Neuronal stem cell (in vitro differentiated cells): Measurements from ENCODE around the gene ERFL.
A peak's percentile ranks its signal among the peaks of the same experiment; 100 is the strongest.

ENCODE experiments used
- DNase-seq: peaks from one replicate; pipeline ENCODE4 v3.0.0-alpha.2; 2013; ENCODE audit warnings: low spot score
- H2AFZ ChIP-seq: one replicate; pipeline ENCODE4 v1.6.1; 2013; ENCODE audit warnings: mild to moderate bottlenecking, low read length, inconsistent platforms
- H2AK5ac ChIP-seq: 2 replicates; pipeline ENCODE4 v1.6.1; 2013; ENCODE audit warnings: low read depth, mild to moderate bottlenecking, inconsistent platforms, low read length, moderate library complexity, mixed read lengths
- H2BK120ac ChIP-seq: 2 replicates; pipeline ENCODE4 v1.6.1; 2013; ENCODE audit warnings: low read depth, mild to moderate bottlenecking, inconsistent platforms, low read length, moderate library complexity, mixed read lengths
- H2BK12ac ChIP-seq: one replicate; pipeline ENCODE4 v1.6.1; 2013; ENCODE audit warnings: low read length, inconsistent platforms
- H2BK15ac ChIP-seq: 2 replicates; pipeline ENCODE4 v1.6.1; 2013; ENCODE audit warnings: mild to moderate bottlenecking, low read length, inconsistent platforms, mixed read lengths
- H2BK5ac ChIP-seq: one replicate; pipeline ENCODE4 v1.6.1; 2013; ENCODE audit warnings: inconsistent platforms, mild to moderate bottlenecking, low read length, moderate library complexity
- H3K14ac ChIP-seq: one replicate; pipeline ENCODE4 v1.6.1; 2013; ENCODE audit warnings: low read length, inconsistent platforms
- H3K18ac ChIP-seq: 2 replicates; pipeline ENCODE4 v1.6.1; 2013; ENCODE audit warnings: low read length, inconsistent platforms
- H3K23ac ChIP-seq: 2 replicates; pipeline ENCODE4 v1.6.1; 2013; ENCODE audit warnings: low read depth, mild to moderate bottlenecking, mixed read lengths, low read length, inconsistent platforms; ENCODE audit not compliant: poor library complexity
- H3K27ac ChIP-seq: replicated peaks from 3 replicates; pipeline ENCODE4 v1.5.1; 2013; ENCODE audit warnings: low read length, inconsistent platforms
- H3K27me3 ChIP-seq, 3 experiments: 2 replicates each; pipeline ENCODE4 v1.6.1; 2013; ENCODE audit warnings: low read length in 3 of 3, mild to moderate bottlenecking in 2 of 3, inconsistent platforms in 1 of 3, low read depth in 1 of 3, mixed read lengths in 1 of 3, moderate library complexity in 1 of 3; ENCODE audit not compliant: control insufficient read depth in 3 of 3, insufficient read depth in 3 of 3
- H3K36me3 ChIP-seq, 2 donors: replicated peaks in 1 of 2; 2 replicates each; pipeline ENCODE4 v1.6.1; 2013; ENCODE audit warnings: low read length in 2 of 2; ENCODE audit not compliant: control insufficient read depth in 2 of 2, insufficient read depth in 2 of 2
- H3K4ac ChIP-seq: 2 replicates; pipeline ENCODE4 v1.6.1; 2013; ENCODE audit warnings: inconsistent platforms, mild to moderate bottlenecking, low read length, moderate library complexity
- H3K4me1 ChIP-seq, 2 donors: 1 replicate in 1 of 2; 2 replicates in 1 of 2; pipeline ENCODE4 v1.6.1; 2013; ENCODE audit warnings: low read length in 2 of 2, low read depth in 1 of 2; ENCODE audit not compliant: control insufficient read depth in 2 of 2, insufficient read depth in 1 of 2
- H3K4me2 ChIP-seq: one replicate; pipeline ENCODE4 v1.6.1; 2013; ENCODE audit warnings: mild to moderate bottlenecking, low read length, inconsistent platforms; ENCODE audit not compliant: insufficient read depth, poor library complexity, severe bottlenecking
- H3K4me3 ChIP-seq, 2 donors: 2 replicates each; pipeline ENCODE4 v1.5.1; 2013; ENCODE audit warnings: low read length in 2 of 2, mild to moderate bottlenecking in 2 of 2, inconsistent platforms in 1 of 2, moderate library complexity in 1 of 2
- H3K79me1 ChIP-seq: one replicate; pipeline ENCODE4 v1.6.1; 2013; ENCODE audit warnings: low read depth, mild to moderate bottlenecking, inconsistent platforms, low read length, moderate library complexity
- H3K9ac ChIP-seq: one replicate; pipeline ENCODE4 v1.6.1; 2013; ENCODE audit warnings: mild to moderate bottlenecking, low read depth, low read length, inconsistent platforms; ENCODE audit not compliant: poor library complexity
- H3K9me3 ChIP-seq, 2 donors: replicated peaks in 1 of 2; 2 replicates each; pipeline versions ENCODE3 to v1.6.1; 2013; ENCODE audit warnings: low read length in 2 of 2, mild to moderate bottlenecking in 2 of 2, inconsistent platforms in 1 of 2, low read depth in 1 of 2, mixed read lengths in 1 of 2, moderate library complexity in 1 of 2; ENCODE audit not compliant: control insufficient read depth in 2 of 2, insufficient read depth in 1 of 2
- H4K8ac ChIP-seq: one replicate; pipeline ENCODE4 v1.6.1; 2013; ENCODE audit warnings: low read depth, mild to moderate bottlenecking, inconsistent platforms, low read length, moderate library complexity
- H4K91ac ChIP-seq: one replicate; pipeline ENCODE4 v1.6.1; 2013; ENCODE audit warnings: low read length, low read depth, mild to moderate bottlenecking, inconsistent platforms; ENCODE audit not compliant: poor library complexity
- WGBS, 2 donors: extraction: QIAGEN DNeasy Blood & Tissue Kit; methylation state at CpG; one replicate each; pipeline ENCODE4 v1.1.7; 2013; ENCODE audit warnings: missing lambda C conversion rate in 2 of 2, mixed read lengths in 1 of 2; ENCODE audit not compliant: insufficient read length in 2 of 2, insufficient replicate concordance in 1 of 2; ENCODE audit errors: extremely low coverage in 2 of 2; 5-methylcytosine and 5-hydroxymethylcytosine counted together

Gene ERFL

DNA sequence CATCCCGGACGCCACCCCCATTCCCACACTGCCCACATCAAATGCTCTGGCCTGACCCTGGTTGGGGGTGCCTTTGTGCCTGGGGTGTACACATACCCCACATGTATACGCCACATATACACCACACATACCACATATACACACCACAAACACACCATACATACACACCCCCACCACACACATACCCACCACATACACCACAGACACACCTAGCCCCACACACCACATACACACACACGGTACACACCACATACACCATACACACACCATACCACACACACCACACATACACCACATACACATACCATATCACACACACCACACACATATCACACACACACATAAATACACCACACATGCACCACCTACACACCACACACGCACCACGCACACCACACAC, 10.2 kb downstream of the ERFL start:
- no peak overlapping the region for H4K91ac ChIP-seq
- H3K4me3 ChIP-seq, result peak overlapping the region in 1 of 2 donors; percentile 12
- H3K4me1 ChIP-seq, result peaks cover 0 to 3% of the 10 kb centered on the region in 2 donors
- peak overlapping the region; percentile 22 for H3K23ac ChIP-seq
- no peak overlapping the region for H2BK12ac ChIP-seq
- no peak overlapping the region for H3K4ac ChIP-seq
- no peak overlapping the region for H2AFZ ChIP-seq
- peaks cover 0 to 6% of the 10 kb centered on the region in 2 donors for H3K36me3 ChIP-seq
- WGBS, 2 donors, result 100% methylated on average over 3 of the region's 6 CpGs; no CpG with 5 or more reads in 1 of the 2 donors
- no peak overlapping the region for H2BK5ac ChIP-seq
- H3K18ac ChIP-seq, result no peak overlapping the region
- H3K9ac ChIP-seq, result peak overlapping the region; percentile 64
- H2BK120ac ChIP-seq, result no peak overlapping the region
- H3K79me1 ChIP-seq, result peaks cover 6% of the 10 kb centered on the region
- H3K27ac ChIP-seq, result no peak overlapping the region
- no peak overlapping the region for H3K4me2 ChIP-seq
- H3K27me3 ChIP-seq, result peaks cover 37 to 98% (median 87%) of the 10 kb centered on the region in 3 experiments
- peak overlapping the region; percentile 73 for H2AK5ac ChIP-seq
- H3K9me3 ChIP-seq, result peaks cover 0 to 25% of the 10 kb centered on the region in 2 donors
- no peak overlapping the region for H4K8ac ChIP-seq
- H2BK15ac ChIP-seq, result no peak overlapping the region
- DNase-seq, result no peak
- H3K14ac ChIP-seq, result peak overlapping the region; percentile 3

DNA sequence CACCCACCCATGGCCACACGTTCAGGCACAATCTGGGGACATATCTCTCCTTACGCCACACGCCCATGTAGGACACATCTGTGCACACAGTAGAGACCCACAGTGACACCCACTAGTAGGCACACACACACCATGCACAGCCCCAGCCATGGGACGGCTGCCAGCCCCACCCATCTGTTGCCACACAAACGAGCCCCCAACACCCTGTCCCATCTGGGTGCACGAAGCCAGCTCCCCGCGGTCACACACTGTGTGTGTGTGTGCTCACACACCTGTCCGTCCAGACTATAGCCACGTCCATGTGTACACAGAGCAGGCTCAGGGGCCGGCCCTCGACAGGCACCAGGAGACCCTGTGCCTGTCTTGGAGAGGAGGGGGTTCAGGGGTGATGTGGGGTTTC, 10.6 kb downstream of the ERFL start:
- no peak for DNase-seq
- peak overlapping the region; percentile 73 for H2AK5ac ChIP-seq
- no peak overlapping the region for H2BK5ac ChIP-seq
- H3K4ac ChIP-seq, result no peak overlapping the region
- no peak overlapping the region for H2AFZ ChIP-seq
- H3K4me1 ChIP-seq, result peaks cover 0 to 3% of the 10 kb centered on the region in 2 donors
- no peak overlapping the region for H3K27ac ChIP-seq
- peaks cover 0 to 23% of the 10 kb centered on the region in 2 donors for H3K9me3 ChIP-seq
- no peak overlapping the region for H3K4me2 ChIP-seq
- H3K27me3 ChIP-seq, result peaks cover 35 to 98% (median 86%) of the 10 kb centered on the region in 3 experiments
- peak overlapping the region; percentile 60 for H3K14ac ChIP-seq
- H2BK15ac ChIP-seq, result no peak overlapping the region
- peak overlapping the region; percentile 42 for H2BK120ac ChIP-seq
- H3K36me3 ChIP-seq, result peaks cover 0 to 6% of the 10 kb centered on the region in 2 donors
- H3K4me3 ChIP-seq, result no peak overlapping the region
- WGBS, 2 donors, result no CpG with 5 or more reads among the region's 12 CpGs
- no peak overlapping the region for H3K23ac ChIP-seq
- no peak overlapping the region for H4K8ac ChIP-seq
- H3K9ac ChIP-seq, result no peak overlapping the region
- H3K79me1 ChIP-seq, result peaks cover 6% of the 10 kb centered on the region
- H3K18ac ChIP-seq, result no peak overlapping the region
- no peak overlapping the region for H2BK12ac ChIP-seq
- H4K91ac ChIP-seq, result no peak overlapping the region

DNA sequence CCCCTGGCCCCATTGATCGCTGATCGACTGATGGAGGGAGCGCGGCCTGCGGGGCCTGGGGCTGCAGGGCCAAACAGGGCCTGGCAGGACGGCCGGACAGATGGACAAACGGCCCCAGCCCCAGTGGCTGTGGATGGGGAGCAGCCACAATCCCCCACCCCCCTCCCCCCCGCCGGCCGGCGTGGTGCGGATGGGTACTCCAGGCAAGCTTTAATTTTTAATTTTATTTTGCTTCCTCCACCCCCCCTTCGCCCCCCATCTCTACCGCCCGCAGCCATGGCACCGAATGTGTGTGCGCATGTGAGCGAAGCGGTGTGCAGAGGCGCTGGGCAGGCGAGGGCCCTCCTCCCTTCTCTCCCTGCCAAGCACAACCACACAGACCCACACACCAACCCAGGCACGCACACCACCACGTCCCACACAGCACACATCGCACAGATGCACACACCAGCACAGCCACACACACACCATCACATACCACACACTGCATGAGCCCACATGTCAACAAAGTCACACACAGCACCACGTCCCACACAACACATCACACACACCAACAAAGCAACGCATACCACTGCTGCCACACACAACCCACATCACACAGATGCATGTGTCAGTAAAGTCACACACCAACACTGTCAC, 12.4 kb downstream of the ERFL start:
- WGBS, 2 donors, result no CpG with 5 or more reads among the region's 27 CpGs
- no peak overlapping the region for H4K8ac ChIP-seq
- H3K14ac ChIP-seq, result peak overlapping the region; percentile 49
- peak overlapping the region; percentile 78 for H2BK12ac ChIP-seq
- H3K9ac ChIP-seq, result peak overlapping the region; percentile 51
- no peak overlapping the region for H3K4ac ChIP-seq
- peaks cover 0 to 6% of the 10 kb centered on the region in 2 donors for H3K36me3 ChIP-seq
- peaks cover 0 to 7% of the 10 kb centered on the region in 2 donors for H3K4me1 ChIP-seq
- H2BK120ac ChIP-seq, result no peak overlapping the region
- peaks cover 0 to 23% of the 10 kb centered on the region in 2 donors for H3K9me3 ChIP-seq
- H3K27ac ChIP-seq, result no peak overlapping the region
- H2BK15ac ChIP-seq, result no peak overlapping the region
- peak overlapping the region in 1 of 2 donors; percentile 67 for H3K4me3 ChIP-seq
- no peak overlapping the region for H2AK5ac ChIP-seq
- peak overlapping the region; percentile 90 for H3K23ac ChIP-seq
- no peak overlapping the region for H4K91ac ChIP-seq
- peaks cover 37 to 98% (median 85%) of the 10 kb centered on the region in 3 experiments for H3K27me3 ChIP-seq
- H2BK5ac ChIP-seq, result no peak overlapping the region
- H2AFZ ChIP-seq, result no peak overlapping the region
- no peak overlapping the region for H3K4me2 ChIP-seq
- no peak for DNase-seq
- H3K18ac ChIP-seq, result peak overlapping the region; percentile 46
- peaks cover 6% of the 10 kb centered on the region for H3K79me1 ChIP-seq

DNA sequence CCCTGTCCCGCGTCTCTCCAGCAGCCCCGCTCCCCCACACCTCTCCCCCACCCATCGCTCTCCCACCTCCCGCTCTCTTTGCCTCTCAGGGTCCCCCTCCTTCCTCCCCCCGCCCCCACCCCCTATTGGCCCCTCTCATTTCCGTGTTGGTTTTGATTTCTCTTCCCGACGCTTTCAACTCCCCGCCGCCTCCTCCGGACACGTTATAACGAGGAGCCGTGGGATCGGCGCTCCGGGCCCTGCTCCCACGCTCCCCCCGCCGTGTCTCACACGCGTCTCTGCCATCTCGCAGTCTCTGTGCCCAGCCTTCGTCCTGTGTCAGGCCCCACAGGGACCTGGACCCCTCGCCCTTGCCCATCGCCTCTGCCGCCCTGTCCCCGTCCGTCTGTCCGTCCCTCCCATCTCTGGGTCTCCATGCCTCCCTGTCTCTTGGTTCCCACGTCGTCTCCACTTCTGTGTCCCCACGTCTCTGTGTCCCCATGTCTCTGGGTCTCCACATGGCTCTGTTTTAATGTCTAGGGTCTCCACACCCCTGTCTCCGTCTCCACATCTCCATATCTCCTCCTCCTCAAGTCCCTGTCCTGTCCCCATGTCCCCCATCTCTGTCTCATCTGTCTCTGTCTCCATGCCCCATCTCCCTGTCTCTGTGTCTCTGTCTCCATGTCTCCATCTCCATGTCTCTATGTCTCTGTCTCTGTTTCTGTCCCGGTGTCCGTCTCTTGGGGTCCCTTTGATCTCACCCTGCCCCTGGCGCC, 13.1 kb downstream of the ERFL start:
- DNase-seq, result no peak
- Histone ChIP-seq H3K27me3 (peaks cover 38 to 98% (median 84%) of the 10 kb centered on the region in 3 experiments), H2AFZ (no peak overlapping the region), H3K36me3 (peaks cover 0 to 6% of the 10 kb centered on the region in 2 donors), H3K23ac (peak overlapping the region; percentile 44), H3K9ac (peak overlapping the region; percentile 63), H2BK15ac (peak overlapping the region; percentile 51), H4K91ac (no peak overlapping the region), H3K4me2 (no peak overlapping the region), H3K4me1 (peaks cover 0 to 7% of the 10 kb centered on the region in 2 donors), H2BK5ac (no peak overlapping the region), H3K9me3 (peaks cover 0 to 20% of the 10 kb centered on the region in 2 donors), H3K14ac (peak overlapping the region; percentile 31), H3K4me3 (peak overlapping the region in 1 of 2 donors; percentile 40), H3K27ac (no peak overlapping the region), H2BK120ac (no peak overlapping the region), H2BK12ac (no peak overlapping the region), H2AK5ac (no peak overlapping the region), H4K8ac (no peak overlapping the region), H3K79me1 (peaks cover 6% of the 10 kb centered on the region), H3K18ac (peak overlapping the region; percentile 70), H3K4ac (no peak overlapping the region)
- WGBS, 2 donors, result no CpG with 5 or more reads among the region's 38 CpGs
